Putamen (tissue), 1 donor: ENCODE results near the gene WNT2B.

ENCODE experiments used
- DNase-seq: peaks from one replicate; pipeline ENCODE4 v3.0.0-alpha.2; 2016; ENCODE audit warnings: low spot score

WNT2B gene

GRCh38 chr1:112504661-112505399 is 3.9 kb upstream of the WNT2B start:
- no peak for DNase-seq

- no peak for DNase-seq
Measured at GRCh38 chr1:112505400-112505785, 3.4 kb upstream of the WNT2B start.

GRCh38 chr1:112505878-112506277 is 2.9 kb upstream of the WNT2B start:
- DNase-seq = no peak

- DNase-seq = no peak
Measured at GRCh38 chr1:112506306-112506705, 2.5 kb upstream of the WNT2B start.

GRCh38 chr1:112506731-112507130 is 2.0 kb upstream of the WNT2B start:
- no peak for DNase-seq

GRCh38 chr1:112507336-112507735 is 1.4 kb upstream of the WNT2B start:
- no peak for DNase-seq

- DNase-seq = no peak
Measured at GRCh38 chr1:112507921-112508277, 866 bp upstream of the WNT2B start.

GRCh38 chr1:112509005-112509659 is 367 bp downstream of the WNT2B start:
- no peak for DNase-seq

- DNase-seq = no peak
Measured at GRCh38 chr1:112509660-112510178, 954 bp downstream of the WNT2B start.

- DNase-seq = no peak
Measured at GRCh38 chr1:112510340-112510739, 1.6 kb downstream of the WNT2B start.

GRCh38 chr1:112511897-112512296 is 3.1 kb downstream of the WNT2B start:
- no peak for DNase-seq

- DNase-seq = no peak
Measured at GRCh38 chr1:112513112-112513870, 4.5 kb downstream of the WNT2B start.

GRCh38 chr1:112514901-112515300 is 6.1 kb downstream of the WNT2B start:
- peak; percentile 58 for DNase-seq

GRCh38 chr1:112515311-112516009 is 6.7 kb downstream of the WNT2B start:
- no peak for DNase-seq

GRCh38 chr1:112516141-112516540 is 7.4 kb downstream of the WNT2B start:
- no peak for DNase-seq

GRCh38 chr1:112517231-112517630 is 8.5 kb downstream of the WNT2B start:
- DNase-seq = no peak

GRCh38 chr1:112517646-112518045 is 8.9 kb downstream of the WNT2B start:
- DNase-seq = no peak

- no peak for DNase-seq
Measured at GRCh38 chr1:112518186-112518585, 9.4 kb downstream of the WNT2B start.

- DNase-seq = no peak
Measured at GRCh38 chr1:112520166-112520565, 11.4 kb downstream of the WNT2B start.

GRCh38 chr1:112522621-112523020 is 13.9 kb downstream of the WNT2B start:
- DNase-seq = no peak

- no peak for DNase-seq
Measured at GRCh38 chr1:112524251-112524650, 15.5 kb downstream of the WNT2B start.

GRCh38 chr1:112524986-112525385 is 16.2 kb downstream of the WNT2B start:
- no peak for DNase-seq
